Measurements from ENCODE around the gene KCTD16.

KCTD16 gene

GRCh38 chr5:144405991-144406390 is 235.3 kb downstream of the KCTD16 start:
- DNase-seq (ENCODE audit: low spot score) = no peak

GRCh38 chr5:144406442-144406841 is 235.8 kb downstream of the KCTD16 start:
- no peak for DNase-seq (ENCODE audit: low spot score)

GRCh38 chr5:144414202-144415029 is 243.7 kb downstream of the KCTD16 start:
- no peak for DNase-seq (ENCODE audit: low spot score)

DNA sequence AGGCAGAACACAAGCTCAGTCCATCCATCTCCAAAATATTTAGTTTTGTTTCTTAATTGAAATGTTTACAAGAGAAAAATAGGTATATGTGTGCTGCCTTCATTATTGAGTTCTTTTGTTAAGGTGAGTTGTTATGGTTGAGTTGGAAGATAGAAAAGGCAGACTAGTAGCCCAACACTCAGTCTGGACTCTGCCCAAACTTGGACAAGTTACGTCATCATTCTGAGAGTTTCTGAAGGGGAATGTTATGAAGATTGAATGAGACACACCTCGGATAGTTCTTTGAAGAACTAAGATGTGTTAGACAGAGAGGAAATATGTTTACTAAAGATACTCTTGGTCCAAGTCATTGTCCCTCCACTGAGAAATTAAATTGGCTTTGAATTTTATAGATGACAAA is 245.5 kb downstream of the KCTD16 start:
- DNase-seq (ENCODE audit: low spot score) = no peak

GRCh38 chr5:144418719-144419118 is 248.0 kb downstream of the KCTD16 start:
- DNase-seq (ENCODE audit: low spot score) = no peak

GRCh38 chr5:144421411-144421810 is 250.7 kb downstream of the KCTD16 start:
- no peak for DNase-seq (ENCODE audit: low spot score)

- DNase-seq (ENCODE audit: low spot score) = no peak
Measured at GRCh38 chr5:144422018-144422727, 251.5 kb downstream of the KCTD16 start.

DNA sequence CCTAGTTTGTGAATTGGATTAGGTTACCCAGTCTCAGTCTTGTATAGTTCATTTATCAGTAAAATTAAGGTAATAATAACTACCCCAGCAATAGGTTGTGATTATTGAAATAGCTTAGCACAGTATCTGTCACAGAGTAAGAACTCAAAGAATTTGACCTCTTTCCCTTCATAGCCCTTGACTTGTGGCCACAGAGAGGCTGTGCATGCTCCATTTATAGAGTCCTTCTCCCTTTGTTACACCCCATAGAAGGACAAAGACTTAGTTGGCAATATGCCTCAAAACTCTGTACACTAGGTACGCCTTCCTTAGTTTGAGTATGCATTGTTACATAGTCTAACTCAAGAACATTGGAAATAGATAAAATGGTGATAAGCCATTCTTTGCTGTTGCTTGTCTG is 257.2 kb downstream of the KCTD16 start:
- DNase-seq (ENCODE audit: low spot score) = no peak

GRCh38 chr5:144428326-144428725 is 257.7 kb downstream of the KCTD16 start:
- DNase-seq (ENCODE audit: low spot score) = no peak

DNA sequence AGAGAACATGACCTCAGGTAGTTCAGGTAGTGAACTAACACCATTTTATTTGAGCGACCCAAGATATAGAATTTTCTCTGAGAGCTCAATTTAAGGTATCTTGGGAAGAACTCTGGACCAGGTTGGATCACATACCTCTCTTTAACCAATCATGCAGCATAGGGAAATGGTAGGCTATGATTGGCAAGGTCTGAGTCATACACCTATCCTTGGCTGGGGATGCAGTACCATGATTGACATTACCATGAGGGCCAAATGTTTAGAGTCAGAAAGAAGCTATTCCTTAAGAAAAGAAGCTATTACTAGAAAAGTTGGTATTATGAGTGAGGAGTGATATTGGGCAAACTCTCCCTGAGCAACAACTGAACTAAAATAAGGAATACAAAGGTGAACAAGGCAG is 258.7 kb downstream of the KCTD16 start:
- DNase-seq (ENCODE audit: low spot score) = no peak

DNA sequence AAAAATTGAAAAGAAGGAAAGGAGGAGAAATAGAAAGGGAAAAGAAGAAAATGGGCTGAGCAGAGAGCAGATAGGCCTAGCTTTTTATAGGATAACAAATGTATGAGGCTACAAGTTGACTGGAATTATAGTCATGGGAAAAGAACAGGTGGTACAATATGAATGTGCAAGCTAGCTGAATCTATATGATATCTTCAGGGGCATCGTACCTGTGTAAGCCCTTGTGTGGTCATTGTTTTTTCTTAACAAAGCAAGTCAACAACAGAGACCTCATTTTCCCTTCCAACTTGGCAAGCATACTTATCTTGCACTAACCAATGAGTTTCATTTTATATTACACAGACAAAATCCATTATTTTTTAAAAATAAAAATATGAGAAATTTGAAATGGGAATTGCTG is 259.2 kb downstream of the KCTD16 start:
- no peak for DNase-seq (ENCODE audit: low spot score)

DNA sequence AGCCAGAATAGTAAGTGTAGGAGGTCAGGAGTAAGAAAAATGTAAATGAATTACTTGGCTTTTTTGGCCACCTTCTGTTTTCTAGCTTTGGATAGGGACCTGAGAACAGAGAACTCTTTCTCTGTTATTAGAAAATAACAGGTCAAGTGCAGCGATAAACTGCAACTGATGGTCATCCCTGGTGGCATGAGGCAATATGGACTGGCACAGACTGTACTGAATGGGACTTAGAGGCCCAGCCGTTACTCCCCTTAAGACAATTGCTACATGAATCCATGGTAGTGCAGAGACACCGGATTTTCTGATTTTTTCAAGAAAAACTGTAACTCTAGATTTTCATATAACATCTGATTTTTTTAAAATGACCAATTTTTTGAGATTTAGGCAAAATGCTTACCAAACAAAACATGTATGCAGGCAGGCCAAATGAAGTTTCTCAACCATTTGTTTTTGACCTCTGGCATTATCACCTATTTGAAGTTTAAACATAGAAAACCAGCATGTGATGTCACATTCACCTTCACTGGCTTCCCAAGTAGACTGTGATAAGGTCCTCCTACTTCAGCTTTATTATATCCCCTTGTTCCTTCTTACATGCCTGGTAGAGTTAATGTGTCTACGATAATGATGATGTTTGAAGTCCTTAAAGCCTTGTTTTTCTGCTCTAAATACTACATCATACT is 262.6 kb downstream of the KCTD16 start:
- DNase-seq (ENCODE audit: low spot score) = no peak

DNA sequence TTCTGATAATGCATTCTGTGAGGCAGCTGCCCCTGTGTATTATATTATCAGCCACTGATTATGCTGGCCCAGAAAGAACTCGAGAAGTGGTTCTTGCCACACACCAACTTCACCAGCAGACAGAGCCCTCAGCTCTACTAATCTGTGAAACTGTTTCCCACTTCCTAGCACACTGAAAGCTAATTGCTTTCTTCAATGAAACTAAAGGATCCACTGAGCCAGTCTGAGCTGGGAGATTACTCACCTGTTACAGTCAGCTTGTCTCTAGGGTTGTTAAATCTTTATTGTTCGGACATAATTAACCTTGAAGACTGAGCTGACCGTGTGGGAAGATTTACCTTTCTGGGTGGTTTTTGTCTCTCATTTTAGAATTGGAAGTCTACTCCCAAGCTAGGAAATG is 263.2 kb downstream of the KCTD16 start:
- DNase-seq (ENCODE audit: low spot score) = no peak

GRCh38 chr5:144436007-144436406 is 265.3 kb downstream of the KCTD16 start:
- no peak for DNase-seq (ENCODE audit: low spot score)

DNA sequence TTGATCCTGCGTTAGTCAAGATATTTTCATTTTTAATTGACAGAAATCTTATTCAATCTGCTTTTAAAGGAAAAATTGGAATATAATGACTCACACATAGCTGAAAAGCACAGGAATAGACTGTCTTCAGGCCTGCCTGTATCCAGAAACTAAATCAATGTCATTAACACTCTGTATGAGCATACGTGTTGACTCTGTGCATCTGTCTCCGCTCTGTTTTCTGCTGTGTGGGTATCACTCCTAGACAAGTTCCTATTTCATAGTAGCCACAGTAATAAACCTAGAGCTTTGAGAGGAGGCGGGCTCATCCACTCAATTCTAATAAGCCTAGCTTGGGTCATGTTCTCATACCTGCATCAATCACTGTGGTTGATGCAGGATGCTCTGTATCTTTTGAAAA is 267.6 kb downstream of the KCTD16 start:
- DNase-seq (ENCODE audit: low spot score) = peak; percentile 6

DNA sequence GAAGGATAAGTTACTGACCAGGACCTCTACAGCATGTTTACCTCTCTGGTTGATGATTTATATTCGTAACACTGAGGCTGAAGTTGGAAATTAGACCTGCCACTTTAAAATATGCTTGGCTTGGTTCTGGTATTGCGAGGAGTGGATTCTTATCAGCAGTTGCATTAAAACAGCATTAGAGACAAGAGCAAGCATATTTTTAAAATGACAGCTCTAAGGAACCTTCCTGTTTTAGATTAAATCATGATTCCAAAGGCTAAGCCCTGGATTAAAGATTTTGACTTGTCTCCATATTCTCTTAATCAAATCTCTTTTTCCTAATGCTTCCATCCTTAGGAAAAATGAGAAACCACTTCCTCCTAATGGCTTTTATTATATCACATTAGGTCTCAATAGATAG is 277.8 kb downstream of the KCTD16 start:
- DNase-seq (ENCODE audit: low spot score) = no peak

- DNase-seq (ENCODE audit: low spot score) = no peak
Measured at GRCh38 chr5:144451187-144451973, 280.7 kb downstream of the KCTD16 start.

- DNase-seq (ENCODE audit: low spot score) = no peak
Measured at GRCh38 chr5:144453753-144454152, 283.1 kb downstream of the KCTD16 start.

DNA sequence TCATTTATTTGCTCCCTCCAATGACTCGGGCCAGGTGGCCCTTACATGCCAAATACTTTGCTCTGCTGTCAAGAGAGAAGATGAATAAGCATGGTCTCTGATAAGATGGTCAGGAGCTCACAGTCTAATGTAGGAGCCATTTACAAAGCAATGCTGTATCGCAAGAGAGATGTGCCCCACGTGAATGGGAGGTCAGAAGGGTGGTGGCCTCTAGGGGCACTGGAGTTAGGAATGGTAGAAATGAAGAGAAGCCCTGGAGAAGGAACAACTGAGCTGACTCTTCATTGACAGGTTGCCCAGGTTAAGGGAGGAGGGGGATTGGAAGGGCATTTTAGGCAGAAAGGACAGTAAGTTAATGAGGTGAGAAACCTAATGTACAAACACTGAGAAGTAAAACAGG is 286.5 kb downstream of the KCTD16 start:
- DNase-seq (ENCODE audit: low spot score) = no peak

DNA sequence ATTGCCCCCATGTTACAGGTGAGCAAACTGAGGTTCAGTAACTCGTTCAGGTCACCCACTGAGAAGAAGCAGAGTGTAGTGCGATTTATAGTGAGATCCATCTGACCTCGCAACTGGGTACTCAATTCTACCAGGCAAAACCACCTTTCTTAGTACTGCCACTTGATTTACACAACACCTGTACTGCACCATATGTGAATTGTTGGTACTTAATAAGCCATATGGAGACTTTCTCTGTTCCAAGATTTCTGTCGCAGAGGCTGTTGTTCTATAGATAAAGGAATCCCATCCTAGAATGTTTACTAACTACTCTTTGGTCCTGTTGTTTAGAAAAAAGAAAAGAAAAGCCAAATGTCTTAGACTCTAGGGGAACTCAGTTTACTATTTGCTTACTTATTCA is 287.5 kb downstream of the KCTD16 start:
- no peak for DNase-seq (ENCODE audit: low spot score)

DNA sequence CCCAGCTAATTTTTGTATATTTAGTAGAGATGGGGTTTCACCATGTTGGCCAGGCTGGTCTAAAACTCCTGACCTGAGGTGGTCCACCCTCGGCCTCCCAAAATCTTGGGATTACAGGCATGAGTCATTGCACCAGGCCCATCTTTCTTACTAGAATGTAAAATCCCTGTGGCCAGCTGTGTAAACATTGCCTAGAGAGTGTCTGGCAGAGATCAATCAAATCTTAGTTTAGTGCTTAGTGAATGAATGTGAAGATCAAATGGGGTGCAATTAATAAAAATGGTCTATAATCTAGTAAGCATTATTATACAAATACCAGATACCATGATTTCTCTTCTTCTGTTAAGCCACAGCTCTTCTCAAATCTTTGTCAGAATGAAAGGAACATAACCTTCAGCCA is 289.9 kb downstream of the KCTD16 start:
- no peak for DNase-seq (ENCODE audit: low spot score)

DNA sequence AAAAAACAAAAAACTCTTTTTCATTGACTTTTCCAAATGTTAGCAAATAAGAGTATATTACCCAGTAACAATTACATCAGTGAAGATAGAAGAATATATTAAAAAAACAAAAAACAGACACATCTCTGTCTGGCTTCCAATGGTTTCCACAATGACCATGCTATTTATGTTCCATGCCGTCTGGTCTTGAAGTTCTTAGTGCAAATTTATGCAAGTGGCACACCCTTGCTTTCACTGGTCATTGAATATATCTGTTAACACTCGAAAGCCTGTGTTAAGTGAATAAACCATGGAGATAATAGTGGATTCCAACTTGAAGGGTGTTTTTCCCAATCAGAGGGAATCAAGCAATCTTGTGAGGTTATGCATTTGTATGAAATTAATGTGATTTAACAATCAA is 291.9 kb downstream of the KCTD16 start:
- DNase-seq (ENCODE audit: low spot score) = no peak
